GM23248 (cell line): ENCODE data around the gene AFF3. TPM values are rescaled to one million over a fixed set of nuclear protein-coding genes. Genes with fewer than 3 reads are reported as not detected.

Experiments used
- DNase-seq: peaks from one replicate; pipeline ENCODE4 v3.0.0-alpha.2; 2015
- H2AFZ ChIP-seq: fragments of 200-600 bp; sonication (generic); 2 replicates; pipeline ENCODE4 v1.6.1; 2016; ENCODE audit warnings: antibody characterized with exemption
- H3F3A ChIP-seq: fragments of 200-600 bp; sonication (generic); 2 replicates; pipeline ENCODE4 v1.6.1; 2016; ENCODE audit warnings: mild to moderate bottlenecking, antibody characterized with exemption, mixed run types; ENCODE audit not compliant: insufficient read depth
- H3K27ac ChIP-seq: fragments of 200-600 bp; sonication (generic); 2 replicates; pipeline ENCODE4 v1.5.1; 2016; ENCODE audit warnings: mild to moderate bottlenecking
- H3K27me3 ChIP-seq: fragments of 200-600 bp; sonication (generic); replicated peaks from 2 replicates; pipeline ENCODE4 v1.6.1; 2016; ENCODE audit warnings: mild to moderate bottlenecking; ENCODE audit not compliant: insufficient read depth
- H3K36me3 ChIP-seq: fragments of 200-600 bp; sonication (generic); 2 replicates; pipeline ENCODE4 v1.6.1; 2016; ENCODE audit warnings: low read depth, mild to moderate bottlenecking
- H3K4me1 ChIP-seq: fragments of 200-600 bp; sonication (generic); 2 replicates; pipeline ENCODE4 v1.6.1; 2016; ENCODE audit warnings: mild to moderate bottlenecking; ENCODE audit not compliant: insufficient read depth
- H3K4me2 ChIP-seq: fragments of 200-600 bp; sonication (generic); one replicate; pipeline ENCODE4 v1.6.1; 2016; ENCODE audit warnings: mild to moderate bottlenecking; ENCODE audit not compliant: unreplicated experiment
- H3K4me3 ChIP-seq: fragments of 200-600 bp; sonication (generic); 2 replicates; pipeline ENCODE4 v1.5.1; 2016; ENCODE audit warnings: mild to moderate bottlenecking
- H3K79me2 ChIP-seq: fragments of 200-600 bp; sonication (generic); 2 replicates; pipeline ENCODE4 v1.6.1; 2016; ENCODE audit warnings: mild to moderate bottlenecking; ENCODE audit not compliant: insufficient read depth
- H3K9ac ChIP-seq: fragments of 200-600 bp; sonication (generic); 2 replicates; pipeline ENCODE4 v1.6.1; 2016; ENCODE audit warnings: mild to moderate bottlenecking
- H3K9me2 ChIP-seq: fragments of 200-600 bp; sonication (generic); 2 replicates; pipeline ENCODE4 v1.6.1; 2016; ENCODE audit warnings: mixed run types, mild to moderate bottlenecking, moderate library complexity; ENCODE audit not compliant: insufficient read depth
- H3K9me3 ChIP-seq: fragments of 200-600 bp; sonication (generic); one replicate; pipeline ENCODE4 v1.6.1; 2017; ENCODE audit warnings: low read depth
- H4K20me1 ChIP-seq: fragments of 200-600 bp; sonication (generic); 2 replicates; pipeline ENCODE4 v1.6.0; 2016; ENCODE audit not compliant: insufficient read depth
- EZH2 ChIP-seq: fragments of 200-600 bp; sonication (generic); IDR thresholded peaks from 2 replicates; pipeline ENCODE4 v1.6.1; 2018; ENCODE audit warnings: antibody characterized with exemption, mild to moderate bottlenecking; ENCODE audit not compliant: insufficient read depth, poor library complexity, severe bottlenecking
- EZH2phosphoT487 ChIP-seq: fragments of 200-600 bp; sonication (generic); IDR thresholded peaks from 2 replicates; pipeline ENCODE4 v1.6.1; 2018; ENCODE audit warnings: antibody characterized with exemption, moderate library complexity, mild to moderate bottlenecking, low read depth; ENCODE audit not compliant: insufficient read depth
- WGBS, 2 experiments: methylation state at CpG; one replicate each; pipeline ENCODE4 v1.1.6; 2015 to 2017; ENCODE audit warnings: low lambda C conversion rate in 2 of 2, low coverage in 1 of 2; ENCODE audit errors: missing lambda C conversion rate in 2 of 2; 5-methylcytosine and 5-hydroxymethylcytosine counted together
- in situ Hi-C: fragments of 300-500 bp; cut with MboI; formaldehyde crosslinking; loops from 2 replicates; pipeline ENCODE4 v1.15.0; 2020
- polyA plus RNA-seq: library from polyadenylated mRNA; unstranded; fragments of >200 nt; fragmentation: Nextera tagmentation; extraction: Ambion mirVana; gene quantifications from 2 replicates; pipeline ENCODE4 v1.2.1, GENCODE V29; 2016
- total RNA-seq: library from RNA; depleted of rRNA; stranded (reverse); fragments of >200 nt; shearing (Covaris generic); gene quantifications from 2 replicates; pipeline ENCODE4 v1.2.3, GENCODE V29; 2014

Gene AFF3
- total and polyA plus RNA-seq, 2 experiments from 2014 or later, result 0.56 to 0.86 TPM

DNA sequence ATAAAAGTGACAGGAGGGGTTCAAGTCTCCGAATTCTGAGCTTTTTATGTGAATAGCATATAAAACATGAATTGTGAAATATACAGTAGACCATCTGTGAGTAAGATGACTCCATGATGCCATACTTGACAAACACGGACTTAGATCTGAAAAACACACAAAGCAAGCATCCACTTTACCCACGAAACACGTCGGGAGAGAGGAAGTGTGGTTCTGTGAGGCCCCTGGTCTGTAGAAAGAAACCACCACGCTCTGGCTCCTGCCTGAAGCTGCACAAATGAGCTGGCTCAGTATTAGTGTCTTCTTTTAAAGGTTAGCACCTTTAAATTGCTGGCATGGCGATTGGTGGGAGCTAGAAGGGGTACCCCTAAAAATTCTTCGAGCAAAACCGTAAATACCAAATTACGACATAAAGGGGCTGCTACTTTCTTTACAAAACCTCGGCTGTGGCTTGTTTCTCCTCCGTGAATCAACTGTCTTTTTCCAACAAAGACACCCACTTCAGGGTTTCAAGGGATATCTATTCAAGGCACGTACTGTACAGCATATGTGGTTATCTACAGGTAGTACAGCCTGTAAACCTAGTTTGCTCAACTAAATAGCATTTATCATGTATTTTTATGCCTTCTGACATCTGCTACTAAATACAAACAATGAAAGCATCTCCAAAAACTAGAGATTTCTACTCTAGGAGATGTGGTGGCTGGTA lies 70.9 kb downstream of the AFF3 start:
- Histone ChIP-seq H3K36me3 (no peaks in the 10 kb centered on the region), H3K27ac (no peak overlapping the region), H3K9ac (no peak overlapping the region), H3F3A (no peaks in the 10 kb centered on the region), H4K20me1 (no peaks in the 10 kb centered on the region), H3K4me2 (no peak overlapping the region), H3K27me3 (peaks cover 23% of the 10 kb centered on the region), H2AFZ (no peak overlapping the region), H3K9me3 (no peaks in the 10 kb centered on the region), H3K79me2 (no peaks in the 10 kb centered on the region), H3K9me2 (no peaks in the 10 kb centered on the region), H3K4me1 (no peaks in the 10 kb centered on the region), H3K4me3 (no peak overlapping the region)
- WGBS, 2 experiments, result 78 to 79% methylated on average over 13 of the region's 13 CpGs
- in situ Hi-C loops, result no loop called here
- DNase-seq, result no peak
- TF ChIP-seq EZH2 (no peak), EZH2phosphoT487 (no peak)

DNA sequence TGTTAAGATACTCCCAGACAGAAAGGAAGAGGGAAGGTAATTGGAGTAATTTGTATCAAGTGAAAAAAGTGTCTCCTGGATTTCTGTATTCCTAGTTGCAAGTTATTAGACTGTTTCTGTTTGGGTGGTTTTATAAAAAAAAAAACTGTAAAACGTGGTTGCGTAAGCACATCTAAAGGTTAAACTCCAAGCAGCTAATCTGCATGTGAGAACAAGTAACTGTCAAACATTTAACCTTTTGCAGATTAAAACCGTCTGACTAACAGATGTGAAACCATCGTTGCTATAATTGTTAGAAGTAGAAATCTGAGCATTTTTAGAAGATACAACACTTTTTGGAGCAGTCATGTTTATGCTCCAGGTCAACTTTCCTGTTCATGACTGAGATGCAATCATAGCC lies 72.3 kb downstream of the AFF3 start:
- in situ Hi-C loops, result no loop called here
- Histone ChIP-seq H3K27me3 (peaks cover 19% of the 10 kb centered on the region), H3K9me2 (no peaks in the 10 kb centered on the region), H3K27ac (no peak overlapping the region), H3F3A (no peaks in the 10 kb centered on the region), H3K4me2 (no peak overlapping the region), H3K36me3 (no peaks in the 10 kb centered on the region), H3K79me2 (no peaks in the 10 kb centered on the region), H4K20me1 (no peaks in the 10 kb centered on the region), H2AFZ (no peak overlapping the region), H3K4me1 (no peaks in the 10 kb centered on the region), H3K9ac (no peak overlapping the region), H3K9me3 (no peaks in the 10 kb centered on the region), H3K4me3 (no peak overlapping the region)
- 11 to 20% methylated on average over 4 of the region's 4 CpGs for WGBS, 2 experiments
- DNase-seq, result no peak
- TF ChIP-seq EZH2phosphoT487, result no peak
- TF ChIP-seq EZH2, result no peak

DNA sequence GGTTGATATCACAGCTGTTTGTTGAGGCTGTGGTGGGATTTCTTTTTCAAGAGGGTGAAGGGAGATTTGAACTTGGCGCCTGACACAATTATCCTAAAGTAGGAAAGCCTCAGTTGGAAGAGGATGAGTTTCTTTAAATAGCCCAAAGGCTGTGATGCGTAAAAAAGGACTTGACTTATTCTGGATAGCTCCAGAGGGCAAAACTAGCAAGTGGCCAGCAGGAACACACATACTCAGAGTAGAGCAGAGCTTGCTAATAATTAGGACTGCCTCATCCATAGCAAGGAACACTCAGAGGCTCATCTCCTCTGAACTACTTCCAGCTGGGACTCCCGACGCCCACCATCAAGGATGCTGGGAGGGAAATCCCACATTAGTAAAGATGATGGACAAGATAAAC lies 74.0 kb downstream of the AFF3 start:
- 83 to 98% methylated on average over 4 of the region's 4 CpGs for WGBS, 2 experiments
- Histone ChIP-seq H3K4me3 (no peak overlapping the region), H3K4me1 (no peaks in the 10 kb centered on the region), H3K9ac (no peak overlapping the region), H3K36me3 (no peaks in the 10 kb centered on the region), H3K27me3 (peaks cover 13% of the 10 kb centered on the region), H3K79me2 (no peaks in the 10 kb centered on the region), H3K9me3 (no peaks in the 10 kb centered on the region), H3F3A (no peaks in the 10 kb centered on the region), H3K4me2 (no peak overlapping the region), H3K9me2 (no peaks in the 10 kb centered on the region), H3K27ac (no peak overlapping the region), H2AFZ (no peak overlapping the region), H4K20me1 (no peaks in the 10 kb centered on the region)
- DNase-seq, result no peak
- in situ Hi-C loops, result no loop called here
- TF ChIP-seq EZH2phosphoT487 (no peak), EZH2 (no peak)

DNA sequence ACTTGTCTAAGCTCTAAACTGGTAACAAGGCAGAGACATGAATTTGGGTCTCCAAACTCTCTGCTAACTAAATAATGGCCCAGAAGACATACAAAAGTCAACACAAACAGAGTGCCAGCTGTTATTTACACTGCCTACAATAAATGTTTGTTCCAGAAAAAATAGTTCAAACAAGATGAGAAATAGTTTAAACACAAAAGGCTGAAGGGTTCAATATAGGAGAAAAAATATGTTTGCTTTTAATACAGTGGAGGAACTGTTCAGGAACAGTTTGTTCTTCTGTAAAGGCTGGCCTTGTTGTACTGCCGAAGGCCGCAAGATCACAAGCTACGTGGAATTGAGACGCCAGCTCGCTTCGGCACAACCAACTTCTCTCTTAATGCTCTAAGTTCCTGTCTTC lies 74.6 kb downstream of the AFF3 start:
- Histone ChIP-seq H3K4me1 (no peaks in the 10 kb centered on the region), H3K27me3 (peaks cover 13% of the 10 kb centered on the region), H3K4me3 (no peak overlapping the region), H3K79me2 (no peaks in the 10 kb centered on the region), H3K36me3 (no peaks in the 10 kb centered on the region), H3K9me2 (no peaks in the 10 kb centered on the region), H3K9ac (no peak overlapping the region), H2AFZ (no peak overlapping the region), H3K9me3 (no peaks in the 10 kb centered on the region), H4K20me1 (no peaks in the 10 kb centered on the region), H3K27ac (no peak overlapping the region), H3F3A (no peaks in the 10 kb centered on the region), H3K4me2 (no peak overlapping the region)
- DNase-seq, result no peak
- in situ Hi-C loops, result no loop called here
- TF ChIP-seq EZH2phosphoT487 (no peak), EZH2 (no peak)
- WGBS, 2 experiments, result 82 to 87% methylated on average over 6 of the region's 6 CpGs
